Measurements from ENCODE around the gene CADPS. TPM values are rescaled to one million over a fixed set of nuclear protein-coding genes. Genes with fewer than 3 reads are reported as not detected.

Gene CADPS
- total RNA-seq, 1 experiment from 2014 or later: not detected

- Histone ChIP-seq H3K4me1 (ENCODE audit: control insufficient read depth, insufficient read depth, low read length) (no peaks in the 10 kb centered on the region), H3K4me3 (ENCODE audit: low read depth in 2 of 2, low read length in 2 of 2) (no peak overlapping the region), H3K27me3 (ENCODE audit: control insufficient read depth, insufficient read depth, low read length) (no peaks in the 10 kb centered on the region), H3K27ac (ENCODE audit: low read length) (no peak overlapping the region), H3K9me3 (ENCODE audit: control insufficient read depth, insufficient read depth, low read depth, low read length) (no peaks in the 10 kb centered on the region), H3K36me3 (ENCODE audit: control insufficient read depth, insufficient read depth, low read length) (no peaks in the 10 kb centered on the region)
- no peak for ATAC-seq
- CTCF ChIA-PET: no interaction called here
- intact Hi-C loops (cut with micrococcal nuclease; ENCODE audit: unreplicated experiment): no loop called here
- TF ChIP-seq TCF7L2 (IDR thresholded peaks at IDR 0.05; ENCODE audit: low read depth, low read length) (no peak), REST (IDR thresholded peaks at IDR 0.05; ENCODE audit: insufficient read depth in 1 of 2, low read depth in 2 of 2, low read length in 1 of 2) (no peak), POLR2AphosphoS5 (IDR thresholded peaks at IDR 0.05; ENCODE audit: low read depth, low read length) (no peak), SIN3A (IDR thresholded peaks at IDR 0.05; ENCODE audit: borderline replicate concordance, insufficient read depth, low read depth, low read length) (no peak)
- no TSS peak for BruUV-seq (replicated peaks)
- no peak for DNase-seq (ENCODE audit: low read depth, low spot score)
- POLR2A ChIA-PET: no interaction called here
- in situ Hi-C loops (cut with HindIII; ENCODE audit: low pct_unique_long_range_greater_than_20kb, low sequenced_read_pairs): no loop called here
Observed at GRCh38 chr3:62655056-62655690, 220.0 kb downstream of the CADPS start.

GRCh38 chr3:62653796-62654195 lies 221.4 kb downstream of the CADPS start:
- no peak for ATAC-seq
- CTCF ChIA-PET: no interaction called here

More at GRCh38 chr3:62653796-62654195, 221.4 kb downstream of the CADPS start:
- Histone ChIP-seq H3K4me3 (ENCODE audit: low read depth in 2 of 2, low read length in 2 of 2) (no peak overlapping the region), H3K9me3 (ENCODE audit: control insufficient read depth, insufficient read depth, low read depth, low read length) (no peaks in the 10 kb centered on the region), H3K27ac (ENCODE audit: low read length) (no peak overlapping the region), H3K4me1 (ENCODE audit: control insufficient read depth, insufficient read depth, low read length) (no peaks in the 10 kb centered on the region), H3K36me3 (ENCODE audit: control insufficient read depth, insufficient read depth, low read length) (no peaks in the 10 kb centered on the region), H3K27me3 (ENCODE audit: control insufficient read depth, insufficient read depth, low read length) (no peaks in the 10 kb centered on the region)
- in situ Hi-C loops (cut with HindIII; ENCODE audit: low pct_unique_long_range_greater_than_20kb, low sequenced_read_pairs) (no loop called here), intact Hi-C loops (cut with micrococcal nuclease; ENCODE audit: unreplicated experiment) (no loop called here)
- TF ChIP-seq CTCF (IDR thresholded peaks at IDR 0.05) (no peak), REST (IDR thresholded peaks at IDR 0.05; ENCODE audit: insufficient read depth in 1 of 2, low read depth in 2 of 2, low read length in 1 of 2) (no peak), SIN3A (IDR thresholded peaks at IDR 0.05; ENCODE audit: borderline replicate concordance, insufficient read depth, low read depth, low read length) (no peak), TCF7L2 (IDR thresholded peaks at IDR 0.05; ENCODE audit: low read depth, low read length) (no peak), POLR2AphosphoS5 (IDR thresholded peaks at IDR 0.05; ENCODE audit: low read depth, low read length) (no peak)
- no TSS peak for BruUV-seq (replicated peaks)
- no peak for DNase-seq (ENCODE audit: low read depth, low spot score)
- POLR2A ChIA-PET: no interaction called here
